BJ (cell line): Measurements from ENCODE around the gene AXIN1. TPM values are rescaled to one million over a fixed set of nuclear protein-coding genes. Genes with fewer than 3 reads are reported as not detected.
A peak's percentile ranks its signal among the peaks of the same experiment; 100 is the strongest.

Experiments used
- CTCF ChIA-PET: fragments of 350-600 bp; formaldehyde crosslinking; extraction: SDS; loops from one replicate; lab custom pipeline; 2021; ENCODE audit warnings: antibody characterized with exemption, inconsistent platforms; lab: Yijun Ruan, JAX
- POLR2A ChIA-PET: fragments of 300-600 bp; sonication (Branson Sonifier 250); formaldehyde crosslinking; extraction: SDS; loops from one replicate; lab custom pipeline; 2021; ENCODE audit warnings: antibody characterized with exemption; lab: Charles Lee
- DNase-seq: peaks from one replicate; pipeline ENCODE4 v3.0.0-alpha.2; 2011; ENCODE audit warnings: low read depth
- H3K27me3 ChIP-seq: 2 replicates; pipeline ENCODE4 v1.6.0; 2011; ENCODE audit warnings: low read length; ENCODE audit not compliant: control insufficient read depth, insufficient read depth
- H3K36me3 ChIP-seq: 2 replicates; pipeline ENCODE4 v1.5.1; 2011; ENCODE audit warnings: low read length; ENCODE audit not compliant: control insufficient read depth, insufficient read depth
- H3K4me3 ChIP-seq: 2 replicates; pipeline ENCODE4 v1.5.1; 2011; ENCODE audit warnings: low read depth, mild to moderate bottlenecking, control low read depth, low read length
- CTCF ChIP-seq: IDR thresholded peaks from 2 replicates; pipeline ENCODE4 v1.5.1; 2011; ENCODE audit warnings: low read depth, mild to moderate bottlenecking, control low read depth, inconsistent platforms, low read length, moderate library complexity; ENCODE audit not compliant: insufficient read depth
- polyA plus RNA-seq: library from polyadenylated mRNA; depleted of rRNA; stranded (reverse); fragments of >200 nt; gene quantifications from 2 replicates; pipeline ENCODE4 v1.2.3, GENCODE V29; 2011

The AXIN1 gene
- polyA plus RNA-seq, 1 experiment = 4.3 TPM

GRCh38 chr16:324201-324450, 28.4 kb downstream of the AXIN1 start:
- peaks cover 1% of the 10 kb centered on the region; the same call in 1 of the 2 replicates for H3K36me3 ChIP-seq
- POLR2A ChIA-PET = no interaction called here

GRCh38 chr16:322476-323143, 29.9 kb downstream of the AXIN1 start:
- ChIA-PET CTCF (no interaction called here), POLR2A (no interaction called here)
- Histone ChIP-seq H3K27me3 (no peaks in the 10 kb centered on the region), H3K4me3 (no peak overlapping the region), H3K36me3 (peaks cover 8% of the 10 kb centered on the region)
- no peak for TF ChIP-seq CTCF
- no peak for DNase-seq

More at GRCh38 chr16:324201-324450, 28.4 kb downstream of the AXIN1 start:
- no peaks in the 10 kb centered on the region for H3K27me3 ChIP-seq
- no peak for DNase-seq
- H3K4me3 ChIP-seq = no peak overlapping the region
- CTCF ChIA-PET = no interaction called here
- no peak for TF ChIP-seq CTCF

- TF ChIP-seq CTCF = no peak
- Histone ChIP-seq H3K27me3 (no peaks in the 10 kb centered on the region), H3K36me3 (peaks cover 11% of the 10 kb centered on the region), H3K4me3 (no peak overlapping the region)
- no peak for DNase-seq
- POLR2A ChIA-PET = no interaction called here
- CTCF ChIA-PET = interaction anchor here (0.8 kb wide), 1 partner anchor 18 kb away, joined by 3 read pairs; no protein-coding TSS in a partner anchor
Measured at GRCh38 chr16:321532-321931, 31.0 kb downstream of the AXIN1 start.

- ChIA-PET POLR2A (no interaction called here), CTCF (no interaction called here)
- no peak for DNase-seq
- no peak for TF ChIP-seq CTCF
- no peak overlapping the region for H3K4me3 ChIP-seq
- H3K27me3 ChIP-seq = no peaks in the 10 kb centered on the region
- H3K36me3 ChIP-seq = peaks cover 11% of the 10 kb centered on the region
Measured at GRCh38 chr16:320206-320605, 32.3 kb downstream of the AXIN1 start.

- Histone ChIP-seq H3K27me3 (no peaks in the 10 kb centered on the region), H3K36me3 (peaks cover 19% of the 10 kb centered on the region), H3K4me3 (no peak overlapping the region)
- ChIA-PET CTCF (interaction anchor here (0.6 kb wide), 1 partner anchor 25 kb away, joined by 4 read pairs; no protein-coding TSS in a partner anchor), POLR2A (no interaction called here)
- TF ChIP-seq CTCF = 0 out of 2 replicates have a peak, but pooled peaks have one; percentile 8
- no peak for DNase-seq
Measured at GRCh38 chr16:318628-319027, 33.9 kb downstream of the AXIN1 start.
